ELF-1 (cell line): ENCODE results near the gene FYN.
A peak's percentile ranks its signal among the peaks of the same experiment; 100 is the strongest.

Experiments used
- DNase-seq: peaks from one replicate; pipeline ENCODE4 v3.0.0-alpha.2; 2016; ENCODE audit warnings: low read depth, low spot score

The FYN gene

DNA sequence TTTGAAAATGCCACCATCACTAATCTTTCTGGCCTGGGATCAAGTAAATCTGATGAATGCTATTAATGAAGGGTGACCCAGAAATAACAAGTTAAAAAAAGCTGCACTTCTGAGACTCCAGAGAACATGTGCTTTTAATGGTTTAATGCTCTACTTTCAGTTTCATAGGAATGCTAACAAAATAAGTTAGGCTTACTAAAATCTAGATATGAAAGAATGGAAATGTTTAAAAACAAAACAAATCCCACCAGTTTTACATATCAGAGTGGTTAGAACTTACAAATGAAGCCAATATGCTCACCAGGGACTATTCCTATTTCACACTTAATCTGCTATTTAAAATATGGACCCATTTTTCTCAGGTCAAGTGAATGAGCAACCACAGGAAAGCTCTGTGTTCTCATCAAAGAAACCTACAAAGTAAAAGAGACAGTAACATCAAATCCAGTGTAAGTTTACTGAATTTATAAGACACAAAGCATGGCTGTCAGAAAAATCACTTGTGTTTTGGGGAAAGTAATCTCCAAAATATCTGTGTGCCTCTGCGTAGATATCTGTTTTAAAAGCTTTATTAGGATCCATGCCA, 40.3 kb downstream of the FYN start:
- DNase-seq, result no peak

DNA sequence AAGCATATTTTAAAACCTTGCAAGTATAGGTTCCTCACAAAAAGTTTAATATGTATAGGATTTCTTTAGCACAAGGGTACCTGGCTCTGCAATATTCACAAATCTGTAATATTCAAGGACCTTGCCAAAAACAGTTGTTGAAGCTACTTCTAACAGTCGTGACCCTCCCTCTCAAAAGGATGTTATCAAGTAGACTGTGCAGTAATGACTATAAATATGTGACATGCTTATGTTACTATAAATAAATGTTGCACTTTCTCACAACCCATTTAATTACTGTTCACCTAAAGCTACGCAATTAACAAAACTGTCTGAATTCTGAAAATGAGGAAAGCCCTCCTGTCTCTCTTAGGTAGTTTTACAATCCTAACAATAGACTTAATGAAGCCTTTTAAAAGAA, 41.8 kb downstream of the FYN start:
- no peak for DNase-seq

DNA sequence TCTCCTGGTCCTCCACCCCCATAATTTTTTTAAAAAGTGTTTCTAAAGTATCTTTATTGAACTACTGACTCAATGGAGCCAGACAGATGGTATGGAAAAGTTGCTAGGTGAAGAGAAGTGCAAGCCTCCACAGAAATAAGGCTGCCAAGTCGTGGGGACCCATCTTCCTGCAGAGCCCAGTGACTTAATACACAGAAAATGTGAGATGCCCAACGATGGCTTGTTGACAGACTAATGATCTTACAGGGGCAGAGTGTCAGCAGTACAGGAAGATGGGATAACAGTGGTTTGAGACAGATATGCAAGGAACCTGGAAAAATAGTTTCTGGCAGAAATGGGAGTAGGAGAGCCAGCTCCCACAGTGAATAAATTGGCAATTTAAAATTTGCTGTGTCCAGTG, 43.3 kb downstream of the FYN start:
- no peak for DNase-seq

DNA sequence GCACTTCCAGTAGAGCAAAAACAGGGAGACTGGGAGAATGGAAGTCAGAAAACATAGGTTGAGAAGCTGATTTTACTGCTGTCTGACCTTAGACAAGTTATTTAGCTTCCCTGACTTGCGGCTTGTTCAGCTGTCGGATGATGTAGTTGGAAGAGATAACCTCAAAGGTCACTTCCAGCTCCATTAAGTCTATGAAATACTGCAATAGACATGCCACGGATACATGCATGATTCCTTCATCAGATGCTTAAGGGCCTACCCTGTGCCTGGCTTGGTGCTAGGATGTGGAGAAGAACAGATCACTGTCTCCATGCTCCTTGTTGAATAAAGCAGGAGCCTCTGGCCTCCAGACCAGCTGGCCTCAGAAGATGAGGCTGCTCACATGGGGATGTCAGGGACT, 43.7 kb downstream of the FYN start:
- no peak for DNase-seq

DNA sequence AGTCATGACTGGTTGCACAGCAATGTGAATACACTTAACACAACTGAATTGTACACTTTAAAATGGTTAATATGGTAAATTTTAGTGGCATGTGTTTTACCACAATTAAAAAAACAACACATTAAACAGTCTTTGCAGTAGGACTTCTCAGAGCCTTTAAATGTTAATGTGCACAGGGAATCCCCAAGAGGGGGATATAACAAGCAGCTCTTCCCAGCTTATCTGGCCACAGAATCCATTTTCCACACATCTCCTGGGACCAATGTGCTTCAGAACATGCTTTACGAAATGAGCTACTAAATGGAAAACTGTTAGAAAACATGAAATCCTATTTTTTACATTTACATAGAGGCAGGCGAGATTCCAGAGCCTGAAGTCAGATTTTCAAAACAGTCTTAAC, 44.4 kb downstream of the FYN start:
- DNase-seq, result no peak

DNA sequence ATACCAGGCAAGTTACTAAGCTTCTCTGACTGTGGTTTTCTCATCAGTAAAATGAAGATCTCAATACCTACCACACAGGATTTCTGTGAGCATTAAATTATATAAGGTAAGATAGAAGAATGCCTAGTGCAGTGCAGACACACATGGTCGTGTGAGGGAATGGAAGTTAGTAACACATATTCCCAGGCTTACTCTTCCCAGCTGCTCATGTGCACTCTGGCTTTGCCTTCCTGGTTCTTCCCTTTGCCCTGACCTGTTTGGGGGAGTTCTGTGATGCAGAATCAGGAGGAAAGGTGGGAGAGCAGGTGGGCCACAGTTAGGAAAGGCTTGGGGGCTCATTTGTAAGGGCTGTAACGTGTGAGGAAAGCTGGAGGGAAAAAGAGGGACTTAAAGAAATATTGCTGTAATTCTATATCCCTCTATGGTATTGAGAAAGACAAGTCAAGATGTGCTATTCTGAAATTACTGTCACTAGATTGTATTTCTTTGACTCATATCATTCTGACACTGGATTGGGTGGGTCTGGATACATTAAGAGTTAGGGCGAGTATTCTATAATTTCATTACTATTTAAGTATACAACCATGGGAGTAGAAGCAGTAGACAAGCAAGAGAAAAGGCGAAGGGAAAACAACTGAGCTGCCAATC, 47.7 kb downstream of the FYN start:
- no peak for DNase-seq

DNA sequence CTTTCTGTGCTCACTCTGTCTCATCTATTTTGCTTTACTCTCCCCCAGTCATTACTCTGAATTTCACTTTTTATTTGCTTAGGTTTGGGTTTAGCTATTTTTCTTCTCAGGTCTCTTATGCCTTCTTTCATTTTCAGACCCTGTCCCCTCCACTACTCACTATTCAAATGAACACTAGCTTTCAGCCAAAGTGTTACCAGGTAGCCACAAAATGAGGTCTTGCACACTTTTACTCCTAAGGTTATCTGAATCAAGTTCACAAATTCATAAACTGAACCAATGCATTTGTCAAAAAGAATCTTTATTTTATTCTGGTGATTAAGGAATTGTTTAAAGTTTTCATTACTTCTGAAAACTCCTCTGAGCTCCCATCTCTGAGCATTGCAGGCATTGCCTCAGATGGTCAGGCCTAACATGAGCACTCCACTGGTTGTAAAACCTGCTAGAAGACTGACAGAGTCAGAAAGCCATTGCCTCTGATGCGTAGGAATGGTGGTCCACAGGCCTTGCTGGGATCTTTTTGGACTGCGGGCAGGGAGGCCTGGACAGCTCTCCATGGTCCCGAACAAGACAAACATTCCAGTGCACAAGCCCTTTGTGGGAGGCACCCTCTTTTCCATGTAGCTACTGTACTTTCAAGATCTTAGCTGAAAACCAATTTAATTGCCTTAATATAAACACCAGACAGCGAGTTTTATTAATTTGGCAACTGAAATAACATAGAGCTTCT, 48.5 kb downstream of the FYN start:
- DNase-seq, result no peak

DNA sequence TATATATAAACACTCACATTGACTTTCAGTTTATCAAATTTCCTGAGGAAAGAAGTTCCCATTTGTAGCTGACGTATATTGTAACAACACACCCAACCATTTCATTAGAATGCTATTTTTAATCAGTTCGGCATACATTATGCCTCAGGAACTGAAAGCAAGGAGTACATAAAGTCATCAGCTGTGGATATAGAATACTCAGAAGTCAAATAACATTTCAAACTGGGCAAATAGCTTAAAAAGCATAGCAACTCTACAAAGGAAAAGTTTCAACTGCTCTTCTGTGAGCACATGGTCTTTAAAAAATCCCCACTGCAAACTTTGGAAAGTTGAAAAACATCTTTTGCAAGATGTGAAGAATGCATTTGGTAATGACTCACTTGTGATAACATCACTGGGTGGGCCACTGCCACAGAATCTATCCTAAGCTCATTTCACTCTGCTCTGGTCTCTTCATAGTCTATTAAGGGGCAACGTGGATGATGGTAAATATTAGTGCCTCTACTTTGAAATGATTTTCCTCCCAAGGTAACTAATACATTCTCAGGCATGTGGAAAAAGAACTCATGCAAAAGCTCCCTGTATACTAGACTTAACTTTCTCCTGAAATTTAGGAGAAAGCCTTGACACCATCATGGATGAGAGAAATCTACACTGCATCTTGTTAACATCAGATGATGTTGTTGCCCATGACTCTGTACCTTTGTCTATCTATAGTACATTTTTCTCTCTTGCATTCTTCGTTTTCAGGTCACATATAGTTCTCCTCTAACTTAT, 49.2 kb downstream of the FYN start:
- no peak for DNase-seq

DNA sequence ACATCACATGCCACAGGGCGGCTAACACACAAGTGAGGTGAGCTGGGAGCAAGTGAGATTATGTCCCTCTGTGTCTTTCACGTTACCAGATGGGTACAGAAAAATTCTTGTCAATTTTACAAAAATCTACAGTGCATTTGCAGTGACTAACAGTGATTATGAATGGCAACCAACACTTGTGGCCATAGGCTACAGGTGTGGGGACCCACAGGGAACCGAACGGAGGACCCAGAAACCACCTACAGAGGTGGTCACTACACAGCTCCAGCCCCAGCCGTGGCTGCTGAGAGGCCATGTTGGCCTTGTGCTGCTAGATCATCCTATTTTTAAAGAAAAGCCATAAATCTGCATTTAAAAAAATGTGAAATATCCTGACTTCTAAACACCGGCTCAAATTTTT, 50.2 kb downstream of the FYN start:
- no peak for DNase-seq

DNA sequence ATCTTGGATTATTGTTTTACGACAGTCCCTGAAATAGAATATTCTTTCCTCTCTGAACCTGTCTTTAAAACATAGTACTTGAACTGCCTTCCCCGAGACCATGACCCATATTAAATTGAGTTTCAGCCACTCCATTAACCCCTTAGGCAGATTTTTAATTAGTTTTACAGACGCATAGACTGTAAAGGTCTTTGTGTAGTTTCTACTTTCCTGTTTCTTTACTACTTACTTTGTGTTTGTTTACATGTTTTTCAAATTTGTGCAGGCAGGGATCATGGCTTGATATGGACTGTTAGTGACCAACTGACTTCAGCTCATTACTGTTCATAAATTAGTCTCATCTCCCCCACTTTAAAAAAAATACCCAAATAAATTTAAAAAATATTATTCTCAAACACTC, 53.8 kb downstream of the FYN start:
- no peak for DNase-seq

DNA sequence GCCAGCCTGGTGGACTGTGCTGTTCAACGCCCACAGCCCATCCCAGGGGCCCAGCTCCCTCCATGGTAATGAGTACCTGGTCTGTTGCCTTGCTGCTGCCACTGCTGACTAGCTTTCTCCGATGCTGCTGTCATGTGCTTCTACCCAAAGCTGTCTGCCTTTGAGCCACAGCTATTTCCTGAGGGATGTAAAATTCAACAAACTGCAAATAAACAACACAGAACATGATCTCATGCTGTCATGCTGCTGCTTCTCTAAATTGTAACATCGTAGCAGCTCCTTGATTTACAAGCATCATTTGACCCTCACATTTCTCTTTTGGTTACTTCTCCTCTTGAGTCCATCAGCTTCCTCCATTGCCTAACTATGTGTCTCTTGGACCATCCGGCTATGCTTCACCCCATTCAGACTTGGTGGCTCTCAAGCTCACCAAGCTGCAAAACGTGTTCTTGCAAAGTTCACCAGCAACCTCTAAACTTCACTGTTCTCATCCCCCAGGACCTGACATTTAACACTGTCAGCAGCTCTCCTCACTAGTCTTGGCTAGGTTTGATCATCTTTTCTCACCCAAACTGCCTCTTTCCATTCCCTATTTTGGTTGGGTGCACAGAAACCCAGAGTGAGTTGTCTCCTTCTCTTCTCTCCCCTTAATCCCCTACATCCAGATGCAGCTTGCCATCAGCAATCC, 54.6 kb downstream of the FYN start:
- no peak for DNase-seq

DNA sequence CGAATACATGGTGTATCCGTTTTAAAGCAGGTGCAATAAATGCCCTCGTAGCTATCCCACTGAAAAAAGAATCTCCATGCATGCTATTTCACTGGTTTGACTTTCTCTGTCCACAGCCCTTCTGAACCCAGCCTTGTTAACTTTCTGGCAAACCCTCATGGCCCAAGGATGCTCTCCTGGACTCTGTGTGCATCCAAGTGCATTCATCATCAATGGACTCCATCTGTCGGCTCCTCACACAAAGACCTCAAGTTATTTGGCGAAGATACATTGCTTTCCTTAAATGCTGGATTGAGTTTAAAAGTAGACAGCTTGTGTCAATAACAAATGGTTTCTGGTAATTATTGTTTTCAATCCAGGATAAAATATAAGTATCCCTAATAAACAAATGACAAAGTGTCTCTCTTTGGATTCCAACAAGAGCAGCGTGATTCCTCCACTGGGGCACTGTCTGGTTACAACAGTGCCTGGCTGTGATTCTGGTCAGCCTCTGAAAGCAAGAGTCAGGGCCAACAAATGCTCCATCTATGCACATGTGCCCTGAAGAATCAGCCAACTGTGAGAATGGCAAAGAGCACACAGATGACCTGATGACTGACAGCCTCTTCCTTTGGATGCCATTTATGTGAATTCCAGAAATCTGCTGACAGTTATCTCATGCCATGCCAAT, 55.7 kb downstream of the FYN start:
- no peak for DNase-seq

DNA sequence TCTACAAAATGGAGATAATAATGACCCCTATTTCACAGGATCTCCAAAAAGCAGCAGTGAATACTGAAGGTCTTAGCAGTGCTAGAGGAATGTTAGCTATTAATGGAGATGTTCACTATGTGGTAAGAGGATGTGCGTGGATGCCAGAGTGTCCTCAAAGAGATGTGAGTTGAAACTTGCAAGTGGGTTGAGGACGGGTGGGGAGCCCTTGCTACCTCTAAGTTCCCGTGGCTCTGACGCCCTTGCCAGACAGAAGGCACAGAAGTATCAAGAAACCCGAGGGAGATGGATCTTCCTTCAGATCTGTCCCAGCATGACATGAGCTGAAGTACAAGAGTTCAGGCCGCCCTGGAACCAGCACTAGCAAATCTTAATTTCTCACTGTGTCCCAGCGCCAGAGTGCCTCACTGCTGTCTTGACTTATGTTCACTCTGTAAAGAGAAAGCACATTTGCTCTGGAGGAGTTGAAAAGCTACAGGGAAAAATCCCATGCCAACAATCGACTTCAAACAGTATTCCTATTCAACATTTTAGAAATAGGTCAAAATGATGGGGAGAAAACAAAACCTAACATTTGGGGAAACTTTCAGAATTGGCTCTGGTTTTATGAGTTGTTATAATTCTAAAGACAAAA, 59.5 kb downstream of the FYN start:
- DNase-seq, result no peak

DNA sequence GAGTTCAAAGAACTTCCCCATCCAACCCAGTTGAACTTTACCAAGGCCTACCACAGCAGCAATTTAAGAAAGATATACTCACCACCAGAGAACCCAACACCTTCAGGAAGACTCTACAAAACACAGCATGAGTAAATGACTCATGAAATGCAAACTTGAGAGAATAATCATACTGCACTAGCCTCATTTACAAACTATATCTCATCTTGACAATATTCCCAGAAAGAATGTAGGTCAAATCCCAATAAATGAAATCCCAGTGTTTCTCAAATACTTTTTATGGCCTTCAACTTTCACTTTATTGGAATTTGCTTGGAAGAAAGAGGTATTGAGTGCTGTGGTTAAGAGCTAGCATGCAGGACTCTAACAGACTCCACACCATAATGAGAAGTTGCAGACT, 60.0 kb downstream of the FYN start:
- no peak for DNase-seq

DNA sequence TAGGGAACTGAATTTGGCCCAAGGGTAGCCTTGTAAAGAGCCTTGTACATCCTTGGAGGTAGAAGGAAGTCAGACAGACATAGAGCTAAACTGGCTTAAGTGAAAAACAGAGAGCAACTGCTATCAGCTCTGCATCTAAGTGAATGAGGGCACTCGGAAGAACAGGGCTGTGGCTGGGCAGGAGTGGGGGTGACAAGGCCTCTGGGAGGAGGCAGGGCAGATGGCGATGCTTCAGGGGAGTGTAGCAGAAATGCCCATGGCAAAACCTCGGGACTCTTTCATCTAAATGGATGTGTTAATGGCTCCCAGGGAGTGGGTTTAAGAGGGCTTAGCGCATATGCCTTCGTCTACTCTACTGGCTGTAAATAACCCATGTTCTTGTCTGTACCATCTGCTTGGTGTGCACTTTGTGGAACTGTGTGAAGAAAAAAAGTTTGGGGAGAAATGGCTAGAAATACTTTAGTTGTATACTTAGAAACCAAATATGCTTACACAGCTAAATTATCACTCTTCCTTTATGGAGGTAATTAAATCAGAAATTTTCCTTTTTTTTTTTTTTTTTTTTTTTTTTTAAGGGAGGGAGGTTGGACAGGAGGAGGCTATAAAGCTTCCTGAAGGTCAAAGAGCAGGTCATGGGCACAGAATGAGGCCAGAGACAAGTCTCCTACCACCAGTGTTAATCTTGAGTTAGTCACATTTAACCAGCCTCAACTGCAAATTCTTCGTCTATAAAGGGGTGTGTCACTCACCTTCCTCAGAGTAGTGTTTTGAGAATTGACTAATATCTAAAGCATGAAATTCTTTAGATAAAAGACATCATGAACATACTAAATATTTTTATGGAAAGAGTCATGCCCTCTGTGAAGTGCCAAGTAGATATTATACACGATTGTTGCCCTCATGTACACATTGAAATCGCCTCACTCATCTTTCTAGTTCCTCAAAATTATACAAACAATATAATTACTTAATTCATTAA, 60.9 kb downstream of the FYN start:
- DNase-seq, result peak; percentile 63

DNA sequence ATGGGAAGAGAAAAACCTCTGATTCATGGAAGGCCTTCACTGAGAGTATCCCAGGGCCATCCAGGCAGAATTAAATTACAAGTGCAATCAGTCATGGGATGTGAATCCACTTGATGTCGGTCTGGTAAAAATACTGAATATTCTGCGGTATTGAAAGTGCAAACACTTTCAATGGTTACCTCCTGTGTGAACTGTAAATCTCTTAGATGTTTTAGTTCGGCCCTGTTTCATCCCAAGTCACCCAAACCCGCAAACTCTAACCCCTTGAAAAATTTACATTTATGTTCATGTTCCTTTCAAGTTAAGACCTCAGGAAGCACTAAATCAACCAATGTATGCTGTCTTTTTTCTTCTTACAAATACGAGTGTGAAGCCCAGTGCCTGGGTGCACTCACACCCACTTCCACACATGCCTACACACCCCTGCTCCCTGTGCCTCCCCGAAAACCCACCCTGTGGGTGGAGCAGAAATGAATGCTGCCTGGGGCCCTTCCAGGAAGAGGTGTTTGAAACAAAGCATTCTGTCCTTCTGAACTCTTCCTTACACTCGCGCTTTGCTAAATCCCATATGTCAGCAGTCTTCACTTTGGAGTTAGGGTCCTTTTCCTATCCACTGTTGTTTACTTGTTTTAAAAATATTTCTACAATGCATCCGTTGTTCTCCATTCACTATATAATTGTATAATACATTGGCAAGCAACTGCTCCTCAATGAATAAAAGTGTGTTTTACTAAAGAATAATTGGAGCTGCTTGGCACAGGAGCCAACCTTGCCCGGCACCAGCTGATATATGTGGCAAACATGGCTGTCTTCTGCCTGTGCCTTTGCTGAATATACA, 62.7 kb downstream of the FYN start:
- no peak for DNase-seq

DNA sequence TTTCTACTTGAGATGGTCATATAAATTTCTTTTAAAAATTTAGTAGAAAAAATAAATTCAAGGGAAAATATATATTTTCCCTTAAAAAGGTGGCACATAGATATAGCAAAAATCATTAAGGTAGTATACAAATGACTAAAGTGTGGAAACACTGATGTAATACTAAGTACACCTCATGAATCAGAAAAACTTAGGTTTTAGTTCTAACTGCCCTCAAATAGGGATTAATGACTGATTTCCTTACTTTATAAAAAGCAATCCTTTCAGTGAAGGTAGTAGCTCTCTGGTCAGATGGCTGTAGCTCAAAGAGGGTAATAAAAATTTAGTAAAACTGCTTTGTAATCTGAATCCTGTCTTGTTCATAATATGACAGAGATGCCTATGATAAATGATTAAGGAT, 63.5 kb downstream of the FYN start:
- no peak for DNase-seq

DNA sequence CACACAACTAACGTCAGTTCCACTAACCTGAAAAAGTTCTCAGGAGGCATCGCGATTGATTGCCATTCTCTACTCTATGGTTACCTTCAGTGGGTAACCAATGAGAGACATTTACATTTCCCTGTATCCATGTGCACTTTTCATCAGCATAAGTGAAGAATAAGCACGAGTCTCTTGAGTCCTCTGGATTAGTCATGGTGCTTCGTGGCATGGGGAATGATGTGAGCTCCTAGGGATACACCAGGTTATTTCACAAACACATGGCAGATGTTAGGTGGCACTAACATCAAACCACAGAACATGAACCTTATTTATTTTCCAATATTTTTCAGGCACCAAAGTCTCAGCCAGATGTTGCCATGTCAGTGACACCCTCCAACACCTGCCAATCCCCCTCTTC, 64.0 kb downstream of the FYN start:
- no peak for DNase-seq

DNA sequence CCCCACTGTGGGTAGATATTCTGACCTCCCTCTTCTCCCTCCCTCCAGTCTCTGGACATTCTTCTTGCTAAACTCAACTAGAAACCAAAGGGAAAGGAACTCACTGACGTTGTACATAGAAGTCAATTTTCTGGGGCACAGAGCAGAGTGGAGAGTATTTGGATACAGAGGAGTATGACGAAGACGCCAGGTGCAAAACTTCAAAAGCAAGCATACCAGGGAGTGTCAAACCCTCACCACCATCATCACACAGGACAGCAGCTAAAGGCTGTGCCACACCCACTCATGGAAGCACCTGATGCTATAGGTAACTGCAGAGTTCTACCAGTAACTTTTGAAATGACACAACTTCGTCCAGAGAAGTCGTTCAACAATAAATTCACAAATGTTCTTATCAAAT, 64.8 kb downstream of the FYN start:
- no peak for DNase-seq
